Activated CD4-positive, alpha-beta T cell treated with anti-CD3 and anti-CD28 coated beads, Interleukin-2, Interleukin-4, amounts not matched to agents 100 ng/mL and 50 ng/mL, durations not matched to agents 16 hours and 8 hours (primary cell): ENCODE results near the gene EPHB3.
A peak's percentile ranks its signal among the peaks of the same experiment; 100 is the strongest.

Source experiments
- DNase-seq: peaks from one replicate; pipeline ENCODE4 v3.0.0-alpha.2; 2020; ENCODE audit warnings: low spot score

The EPHB3 gene

DNA sequence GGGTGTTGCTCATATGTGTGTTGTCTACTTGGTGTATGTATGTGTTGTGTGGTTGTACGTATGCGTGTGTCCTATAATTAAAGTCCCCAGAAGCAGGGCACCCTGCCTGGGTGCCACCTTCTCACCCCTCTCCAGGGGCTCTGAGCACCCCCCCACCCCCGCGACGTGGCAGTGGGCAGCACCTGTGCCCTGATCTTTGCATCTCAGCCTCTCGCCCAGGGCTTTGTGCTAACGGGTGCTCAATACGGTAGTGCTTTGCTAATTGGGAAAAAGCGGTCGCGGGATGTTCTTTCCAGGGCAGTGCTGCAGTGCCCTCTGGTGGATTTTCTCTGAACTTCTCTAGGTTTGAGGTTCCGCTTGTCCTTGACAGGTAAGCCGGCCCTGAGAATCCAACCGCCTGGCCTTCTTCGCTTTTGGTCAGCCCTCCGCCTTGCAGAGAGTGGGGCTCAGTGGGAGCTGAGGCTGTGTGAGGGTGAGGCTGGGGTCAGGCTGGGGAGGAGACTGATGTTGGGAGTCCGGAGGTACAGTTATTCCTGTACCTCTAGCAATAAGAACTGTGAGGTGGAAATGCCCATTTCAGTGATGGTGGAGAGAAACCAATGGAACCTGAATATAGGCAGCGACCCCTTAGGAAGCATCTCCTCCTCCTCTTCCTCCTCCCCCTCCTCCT is 17.6 kb upstream of the EPHB3 start:
- DNase-seq: peak; percentile 86

DNA sequence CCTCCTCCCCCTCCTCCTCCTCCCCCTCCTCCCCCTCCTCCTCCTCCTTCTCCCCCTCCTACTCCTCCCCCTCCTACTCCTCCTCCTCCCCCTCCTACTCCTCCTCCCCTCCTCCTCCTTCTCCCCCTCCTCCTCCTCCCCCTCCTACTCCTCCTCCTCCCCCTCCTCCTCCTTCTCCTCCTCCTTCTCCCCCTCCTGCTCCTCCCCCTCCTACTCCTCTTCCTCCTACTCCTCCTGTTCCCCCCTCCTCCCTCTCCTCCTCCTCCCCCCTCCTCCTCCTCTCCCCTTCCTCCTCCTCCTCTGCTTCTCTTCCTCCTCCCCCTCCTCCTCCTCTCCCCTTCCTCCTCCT is 17.1 kb upstream of the EPHB3 start:
- DNase-seq: no peak

DNA sequence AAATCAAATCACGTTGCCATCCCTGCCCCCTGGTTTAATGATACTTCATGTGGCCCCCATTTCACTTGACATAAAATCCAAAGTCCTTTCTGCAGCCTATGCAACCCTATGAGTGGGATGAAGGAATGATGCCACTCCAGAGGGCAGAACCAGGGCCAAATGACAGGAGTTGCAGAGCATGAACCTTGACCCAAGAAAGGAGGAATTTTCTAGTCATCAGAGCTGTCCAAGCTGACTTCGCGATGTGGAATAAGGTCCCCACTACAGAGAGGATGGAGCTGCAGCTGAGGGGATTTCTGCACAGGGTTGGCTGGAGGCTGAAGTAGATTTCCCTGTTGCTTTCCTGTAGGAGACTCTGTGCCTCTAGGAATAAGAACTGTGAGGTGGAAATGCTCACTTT is 15.8 kb upstream of the EPHB3 start:
- no peak for DNase-seq

DNA sequence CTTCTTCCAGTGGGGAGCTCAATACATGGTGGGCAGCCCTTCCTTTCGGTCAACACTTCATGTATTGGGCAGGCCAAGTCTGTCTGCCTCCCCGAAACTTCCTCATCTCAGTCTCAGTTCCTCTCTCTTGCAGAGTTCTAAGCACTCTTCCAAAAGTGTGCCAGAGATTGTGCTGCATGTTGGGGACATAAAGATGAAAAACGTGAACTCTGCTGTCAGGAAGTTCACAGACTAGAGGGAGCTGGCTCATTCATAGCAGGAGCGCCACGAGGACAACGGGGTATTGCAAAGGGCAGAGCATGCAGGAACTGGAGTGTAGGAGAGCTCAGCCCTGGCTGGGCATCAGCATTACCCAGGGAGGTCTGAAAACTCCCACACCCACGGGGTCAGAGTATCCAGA is 15.3 kb upstream of the EPHB3 start:
- no peak for DNase-seq

DNA sequence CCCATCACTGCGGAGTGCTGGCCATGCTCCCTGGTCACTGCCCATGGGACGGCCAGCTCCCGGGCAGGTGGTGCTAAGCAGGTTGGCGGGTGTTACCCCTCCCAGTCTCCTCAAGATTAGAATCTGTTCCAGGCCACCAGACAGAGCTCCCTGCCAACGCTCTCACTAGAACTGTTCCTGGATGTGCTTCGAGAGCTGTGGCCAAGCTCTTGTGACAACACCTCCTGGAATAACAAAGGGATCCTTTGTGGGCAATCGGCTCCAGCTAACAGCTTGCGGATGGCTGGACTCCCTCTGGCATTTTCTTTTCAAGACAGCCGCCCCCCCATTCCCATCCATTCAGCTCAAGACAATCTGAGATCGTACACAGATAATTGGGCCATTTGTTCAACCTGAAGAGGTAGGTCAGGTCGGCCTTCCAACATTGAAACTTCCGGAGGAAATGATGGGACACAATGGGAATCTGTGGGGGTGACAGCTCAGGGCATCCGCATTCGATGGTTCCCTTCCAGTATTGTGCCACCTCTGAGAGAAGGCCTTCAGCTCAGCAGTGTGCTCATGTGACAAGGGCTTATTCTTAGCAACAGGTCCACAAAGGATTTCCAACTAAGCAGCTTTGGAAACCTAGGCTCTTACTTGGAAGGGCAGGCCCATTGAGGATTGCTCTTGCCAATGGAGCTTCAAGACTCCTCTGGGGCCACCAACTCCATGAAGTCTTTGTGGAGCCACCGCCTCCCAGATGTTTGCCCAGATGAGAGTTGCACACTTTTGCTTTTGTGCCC is 11.6 kb upstream of the EPHB3 start:
- DNase-seq: no peak

- DNase-seq: no peak
Measured at GRCh38 chr3:184551103-184551502, 10.5 kb upstream of the EPHB3 start.

DNA sequence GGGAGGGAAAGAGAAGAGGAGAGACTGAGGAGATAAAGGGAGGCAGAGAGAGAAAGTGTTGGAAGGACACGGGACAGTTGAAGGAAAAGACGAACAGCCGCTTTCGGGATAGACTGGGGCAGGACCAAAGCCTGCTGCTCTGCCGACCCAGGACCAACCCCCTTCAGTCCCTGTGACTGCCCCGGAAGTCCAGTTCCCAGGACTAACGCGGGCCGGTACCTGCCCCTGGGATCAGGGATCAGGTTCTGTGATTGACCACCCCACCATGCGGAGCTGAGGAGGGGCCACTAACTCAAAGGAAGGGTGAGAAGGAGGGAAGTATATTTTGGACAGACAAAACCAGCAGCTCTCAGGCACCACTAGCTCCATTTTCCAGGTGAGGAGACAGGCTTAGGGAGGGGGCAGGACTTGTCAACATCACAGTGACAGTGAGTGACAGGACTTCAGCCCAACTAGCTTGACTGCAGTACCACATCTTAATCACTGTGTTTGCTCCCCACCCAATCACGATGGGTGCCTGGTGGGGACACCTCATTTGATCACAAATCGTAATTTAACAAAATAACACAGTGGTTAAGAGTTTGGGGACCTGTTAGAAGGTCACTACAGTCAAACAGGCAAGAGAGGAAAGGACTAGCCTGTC is 9.8 kb upstream of the EPHB3 start:
- DNase-seq: no peak

DNA sequence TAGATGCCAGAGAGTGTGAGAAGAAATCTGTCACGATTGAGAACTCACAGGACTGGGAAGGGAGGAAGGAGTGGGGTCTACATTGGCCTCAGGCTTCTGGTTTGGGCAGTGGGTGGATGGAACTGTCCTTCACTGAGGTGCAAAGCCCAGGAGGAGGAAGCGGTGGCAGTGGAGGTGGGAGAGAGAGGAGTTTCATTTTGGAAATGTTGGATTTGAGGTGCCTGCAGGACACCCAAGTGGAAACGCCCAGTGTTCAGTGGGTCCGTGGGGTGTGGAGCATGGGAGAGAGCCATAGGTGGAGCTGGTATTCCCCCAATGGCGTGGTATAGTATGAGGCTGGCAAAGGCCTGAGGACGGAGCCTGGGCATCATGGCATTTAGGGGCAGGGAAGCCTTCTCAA is 9.3 kb upstream of the EPHB3 start:
- no peak for DNase-seq

- DNase-seq: no peak
Measured at GRCh38 chr3:184552863-184553262, 8.7 kb upstream of the EPHB3 start.

- no peak for DNase-seq
Measured at GRCh38 chr3:184553385-184553784, 8.2 kb upstream of the EPHB3 start.

DNA sequence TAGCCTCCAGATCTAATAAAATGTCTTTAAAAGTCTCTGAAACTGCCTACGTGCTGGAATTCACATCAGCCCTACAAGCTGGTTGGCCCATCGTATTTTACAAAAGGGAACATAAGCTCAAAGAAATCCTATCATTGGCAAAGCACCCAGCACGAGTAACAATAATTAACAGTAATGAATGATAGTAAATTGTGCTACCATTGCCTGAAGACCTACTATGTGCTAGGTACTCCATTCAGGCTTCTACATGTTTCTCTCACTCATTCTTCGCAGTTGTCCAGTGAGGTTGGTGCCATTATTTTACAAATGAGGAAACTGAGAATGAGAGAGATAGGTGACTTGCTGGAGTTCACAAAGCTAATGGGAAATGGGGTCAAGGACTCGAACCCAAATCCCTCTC is 7.1 kb upstream of the EPHB3 start:
- no peak for DNase-seq

- no peak for DNase-seq
Measured at GRCh38 chr3:184556582-184557347, 4.8 kb upstream of the EPHB3 start.

DNA sequence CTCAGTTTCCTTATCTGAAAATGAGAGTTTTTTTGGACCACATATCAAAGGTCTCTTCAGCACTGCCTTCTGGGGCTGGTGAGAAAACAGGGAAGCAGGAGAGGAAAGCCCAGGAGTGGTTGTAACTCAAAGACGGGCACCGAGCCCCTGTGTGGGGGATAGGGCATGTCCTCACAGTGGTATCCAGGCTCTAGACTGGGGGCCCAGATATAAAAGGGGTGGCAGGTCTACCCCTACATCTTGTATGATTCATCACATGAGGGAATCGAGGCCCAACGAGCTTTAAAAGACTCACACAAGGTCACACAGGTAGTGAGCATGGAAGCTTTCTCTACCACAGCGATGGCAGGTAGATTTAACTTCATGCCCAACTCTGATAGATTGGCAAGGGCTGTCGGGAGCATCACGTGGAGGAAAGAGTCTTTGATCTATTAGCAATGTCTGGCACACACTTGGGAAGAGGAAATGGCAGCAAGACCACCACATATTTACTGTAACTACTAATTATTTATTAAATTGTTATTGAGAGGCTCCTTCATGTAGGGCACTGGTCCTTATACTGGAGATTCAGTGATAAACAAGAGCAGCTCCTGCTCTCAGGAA is 4.1 kb upstream of the EPHB3 start:
- DNase-seq: no peak

- no peak for DNase-seq
Measured at GRCh38 chr3:184558726-184559125, 2.9 kb upstream of the EPHB3 start.

- no peak for DNase-seq
Measured at GRCh38 chr3:184559336-184559735, 2.2 kb upstream of the EPHB3 start.

DNA sequence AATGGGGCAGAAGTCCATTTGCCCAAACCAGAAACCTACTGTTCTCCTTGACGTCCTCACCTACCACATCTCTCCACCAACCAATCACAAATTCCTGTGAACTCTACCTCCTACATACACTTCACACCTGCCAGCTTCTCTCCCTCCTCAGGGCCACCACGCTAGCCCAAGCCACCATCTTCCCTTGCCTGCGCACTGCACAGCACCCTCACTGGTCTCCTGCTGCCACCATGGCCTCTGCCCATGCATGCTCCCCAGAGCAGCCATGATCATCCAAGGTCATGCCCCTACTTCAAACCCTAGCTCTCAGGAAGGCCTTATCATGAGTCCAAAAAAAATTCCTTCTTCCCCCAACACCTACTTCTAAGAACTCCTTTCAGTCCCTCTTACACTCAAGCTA is 1.1 kb upstream of the EPHB3 start:
- no peak for DNase-seq

DNA sequence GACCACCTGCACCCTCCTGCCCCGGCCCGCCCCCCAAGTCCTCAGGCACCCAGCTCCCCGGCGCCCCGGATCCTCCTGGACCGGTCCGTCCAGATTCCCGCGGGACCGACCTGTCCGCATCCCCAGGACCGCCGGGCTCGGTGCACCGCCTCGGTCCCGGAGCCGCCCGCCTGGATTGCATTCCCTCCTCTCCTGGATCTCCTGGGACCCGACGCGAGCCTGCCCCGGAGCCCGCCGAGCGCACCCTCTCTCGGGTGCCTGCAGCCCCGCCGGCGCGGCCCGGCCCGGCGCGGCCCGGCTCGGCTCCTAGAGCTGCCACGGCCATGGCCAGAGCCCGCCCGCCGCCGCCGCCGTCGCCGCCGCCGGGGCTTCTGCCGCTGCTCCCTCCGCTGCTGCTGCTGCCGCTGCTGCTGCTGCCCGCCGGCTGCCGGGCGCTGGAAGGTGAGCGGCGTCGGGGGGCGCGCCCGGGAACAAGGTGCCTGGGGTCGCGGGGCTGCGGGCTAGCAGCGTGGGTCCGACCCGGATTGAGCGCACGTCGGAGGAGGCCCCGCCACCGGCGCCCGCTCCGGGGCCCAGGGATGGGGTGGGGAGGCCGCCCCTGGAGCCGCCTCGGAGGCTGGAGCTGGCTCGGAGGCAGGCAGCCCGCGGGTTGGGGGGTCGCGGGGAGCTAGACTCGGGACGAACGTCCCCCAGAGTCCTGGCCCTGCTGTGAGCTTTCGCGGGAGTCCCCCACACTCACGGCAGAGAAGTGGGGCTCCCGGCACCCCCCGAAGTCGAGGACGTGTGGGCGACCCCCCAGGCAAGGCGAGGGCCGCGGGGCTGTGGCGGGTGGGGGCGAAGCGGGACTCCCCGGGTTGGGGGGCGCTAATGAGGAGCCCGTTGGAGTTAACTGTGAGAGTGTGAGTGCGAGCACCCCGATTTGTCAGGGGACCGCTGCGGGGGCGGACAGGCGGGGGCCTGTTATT is 610 bp downstream of the EPHB3 start:
- no peak for DNase-seq

GRCh38 chr3:184562878-184563560 is 1.4 kb downstream of the EPHB3 start:
- DNase-seq: no peak

- DNase-seq: no peak
Measured at GRCh38 chr3:184563561-184563925, 2.0 kb downstream of the EPHB3 start.

DNA sequence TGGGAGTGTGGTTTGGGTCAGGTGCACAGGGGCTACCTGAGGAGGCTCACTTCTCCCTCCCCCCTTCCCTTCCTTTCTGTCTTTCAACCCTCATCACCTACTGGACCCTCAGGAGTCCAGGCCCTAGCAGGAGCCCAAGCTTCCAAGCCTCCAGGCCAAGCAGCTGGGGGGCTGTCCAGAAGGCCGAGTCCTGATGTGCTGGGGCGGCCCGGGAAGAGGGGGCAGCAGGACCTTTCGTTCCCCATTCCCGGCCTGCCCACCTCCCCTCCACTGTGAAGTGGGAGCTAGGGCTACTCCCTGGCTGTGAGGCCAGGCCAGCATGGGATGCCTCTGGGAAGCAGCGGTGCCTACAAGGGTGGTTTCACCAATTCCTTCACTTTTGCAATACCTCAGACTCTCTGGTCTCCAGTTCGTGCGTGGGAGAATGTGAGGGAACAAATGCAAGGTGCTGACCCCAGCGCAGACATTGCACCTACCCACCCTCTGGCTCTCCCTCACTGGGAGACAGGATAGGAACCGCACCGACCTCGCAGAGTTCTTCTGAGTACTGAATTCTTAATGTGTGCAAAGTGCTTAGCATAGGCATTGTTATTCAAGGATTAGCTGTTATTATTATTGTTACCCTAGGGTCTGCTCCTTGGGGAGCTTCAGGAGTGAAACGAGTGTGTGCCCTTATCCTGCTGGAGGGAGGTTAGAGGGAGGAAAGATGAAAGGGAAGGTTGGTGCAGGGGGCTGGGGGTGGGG is 2.5 kb downstream of the EPHB3 start:
- DNase-seq: no peak
